ENCODE results near the gene MCTP1. TPM values are rescaled to one million over a fixed set of nuclear protein-coding genes. Genes with fewer than 3 reads are reported as not detected.

The MCTP1 gene
- total RNA-seq, 1 experiment from 2014 or later, result 25.8 TPM

- Histone ChIP-seq H3K9me3 (ENCODE audit: low read depth, low read length, poor library complexity, severe bottlenecking) (no peaks in the 10 kb centered on the region), H3K36me3 (ENCODE audit: insufficient read depth, low read length, poor library complexity, severe bottlenecking) (no peaks in the 10 kb centered on the region), H3K27me3 (replicated peaks; ENCODE audit: insufficient read depth, low read depth, low read length, poor library complexity) (no peaks in the 10 kb centered on the region), H3K4me1 (ENCODE audit: insufficient read depth, low read length, poor library complexity, severe bottlenecking) (no peaks in the 10 kb centered on the region), H3K4me3 (ENCODE audit: low read depth, low read length, poor library complexity, severe bottlenecking) (no peak overlapping the region), H3K27ac (ENCODE audit: low read depth, low read length, poor library complexity, severe bottlenecking) (no peak overlapping the region)
- ChIA-PET POLR2A (ENCODE audit: low non-redundant PET) (no interaction called here), CTCF (no interaction called here)
- TF ChIP-seq EZH2 (IDR thresholded peaks at IDR 0.05; ENCODE audit: borderline replicate concordance, low read depth, low read length, poor library complexity, severe bottlenecking) (no peak), CTCF (conservative IDR thresholded peaks at IDR 0.05; ENCODE audit: low read depth, low read length) (no peak)
- DNase-seq (ENCODE audit: low spot score), result no peak
- no TSS peak for BruUV-seq (replicated peaks)
- intact Hi-C loops (cut with micrococcal nuclease; ENCODE audit: unreplicated experiment), result no loop called here
Observed at GRCh38 chr5:94870511-94871183, 414.2 kb downstream of the MCTP1 start.

DNA sequence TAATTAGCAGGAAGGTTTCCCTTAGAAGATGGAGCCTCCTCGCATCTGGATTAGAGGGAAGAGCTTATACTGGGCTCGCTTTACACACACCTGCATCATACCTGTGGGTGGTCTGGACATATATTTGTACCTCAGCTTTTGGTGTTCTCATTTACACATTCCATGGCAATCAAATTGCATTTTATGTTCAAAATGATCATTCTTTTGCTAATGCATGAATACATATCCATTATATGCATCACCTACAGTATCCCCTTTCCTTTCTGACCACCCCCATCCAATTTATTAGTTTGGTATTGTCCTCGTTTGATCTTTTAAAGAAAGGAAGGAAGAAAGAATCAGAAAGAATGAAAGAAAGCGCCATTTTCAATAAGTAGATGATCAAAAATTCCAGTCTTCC lies 415.0 kb downstream of the MCTP1 start:
- ChIA-PET CTCF (no interaction called here), POLR2A (ENCODE audit: low non-redundant PET) (no interaction called here)
- no peaks in the 10 kb centered on the region for H3K4me1 ChIP-seq (ENCODE audit: insufficient read depth, low read length, poor library complexity, severe bottlenecking)
- no peak overlapping the region for H3K27ac ChIP-seq (ENCODE audit: low read depth, low read length, poor library complexity, severe bottlenecking)
- no peaks in the 10 kb centered on the region for H3K27me3 ChIP-seq (replicated peaks; ENCODE audit: insufficient read depth, low read depth, low read length, poor library complexity)
- no peaks in the 10 kb centered on the region for H3K36me3 ChIP-seq (ENCODE audit: insufficient read depth, low read length, poor library complexity, severe bottlenecking)
- no peak overlapping the region for H3K4me3 ChIP-seq (ENCODE audit: low read depth, low read length, poor library complexity, severe bottlenecking)
- no TSS peak for BruUV-seq (replicated peaks)
- no peak for DNase-seq (ENCODE audit: low spot score)
- TF ChIP-seq CTCF (conservative IDR thresholded peaks at IDR 0.05; ENCODE audit: low read depth, low read length) (no peak), EZH2 (IDR thresholded peaks at IDR 0.05; ENCODE audit: borderline replicate concordance, low read depth, low read length, poor library complexity, severe bottlenecking) (no peak)
- H3K9me3 ChIP-seq (ENCODE audit: low read depth, low read length, poor library complexity, severe bottlenecking), result no peaks in the 10 kb centered on the region
- intact Hi-C loops (cut with micrococcal nuclease; ENCODE audit: unreplicated experiment), result no loop called here

GRCh38 chr5:94863951-94864350 lies 420.9 kb downstream of the MCTP1 start:
- Histone ChIP-seq H3K4me1 (ENCODE audit: insufficient read depth, low read length, poor library complexity, severe bottlenecking) (no peaks in the 10 kb centered on the region), H3K36me3 (ENCODE audit: insufficient read depth, low read length, poor library complexity, severe bottlenecking) (no peaks in the 10 kb centered on the region), H3K4me3 (ENCODE audit: low read depth, low read length, poor library complexity, severe bottlenecking) (no peak overlapping the region), H3K9me3 (ENCODE audit: low read depth, low read length, poor library complexity, severe bottlenecking) (no peaks in the 10 kb centered on the region), H3K27me3 (replicated peaks; ENCODE audit: insufficient read depth, low read depth, low read length, poor library complexity) (no peaks in the 10 kb centered on the region), H3K27ac (ENCODE audit: low read depth, low read length, poor library complexity, severe bottlenecking) (no peak overlapping the region)
- no peak for DNase-seq (ENCODE audit: low spot score)
- ChIA-PET CTCF (no interaction called here), POLR2A (ENCODE audit: low non-redundant PET) (no interaction called here)
- intact Hi-C loops (cut with micrococcal nuclease; ENCODE audit: unreplicated experiment), result no loop called here
- BruUV-seq (replicated peaks), result no TSS peak
- TF ChIP-seq CTCF (conservative IDR thresholded peaks at IDR 0.05; ENCODE audit: low read depth, low read length) (no peak), EZH2 (IDR thresholded peaks at IDR 0.05; ENCODE audit: borderline replicate concordance, low read depth, low read length, poor library complexity, severe bottlenecking) (no peak)
